ACC112 (cell line): Measurements from ENCODE around the gene SERINC5.

ENCODE experiments used
- H2AFZ ChIP-seq: fragments of 200-600 bp; sonication (generic); one replicate; pipeline ENCODE4 v1.6.0; 2017; ENCODE audit warnings: antibody characterized with exemption, low read length; ENCODE audit not compliant: unreplicated experiment
- H3K27ac ChIP-seq: fragments of 200-600 bp; sonication (generic); 2 replicates; pipeline ENCODE4 v1.5.1; 2014; ENCODE audit warnings: low read depth, mild to moderate bottlenecking, antibody characterized with exemption, low read length, moderate library complexity
- H3K27me3 ChIP-seq: fragments of 200-600 bp; sonication (generic); 2 replicates; pipeline ENCODE4 v1.6.1; 2014; ENCODE audit warnings: mild to moderate bottlenecking, antibody characterized with exemption, low read length, moderate library complexity, mixed read lengths; ENCODE audit not compliant: insufficient read depth
- H3K36me3 ChIP-seq: fragments of 200-600 bp; sonication (generic); 2 replicates; pipeline ENCODE4 v1.6.1; 2016; ENCODE audit warnings: mild to moderate bottlenecking, antibody characterized with exemption, low read length, moderate library complexity, mixed read lengths; ENCODE audit not compliant: insufficient read depth
- H3K4me1 ChIP-seq: fragments of 200-600 bp; sonication (generic); one replicate; pipeline ENCODE4 v1.6.1; 2016; ENCODE audit warnings: low read length, mixed read lengths; ENCODE audit not compliant: insufficient read depth, unreplicated experiment, control insufficient read depth
- H3K4me3 ChIP-seq: fragments of 200-600 bp; sonication (generic); 2 replicates; pipeline ENCODE4 v1.5.1; 2014; ENCODE audit warnings: mild to moderate bottlenecking, low read depth, low read length
- H3K79me2 ChIP-seq: fragments of 200-600 bp; sonication (generic); one replicate; pipeline ENCODE4 v1.6.0; 2016; ENCODE audit warnings: low read length; ENCODE audit not compliant: control insufficient read depth, unreplicated experiment, insufficient read depth

Gene SERINC5

GRCh38 chr5:80227979-80228596, 27.8 kb downstream of the SERINC5 start:
- H3K4me3 ChIP-seq, result no peak overlapping the region
- no peak overlapping the region for H3K27ac ChIP-seq
- H3K27me3 ChIP-seq, result no peaks in the 10 kb centered on the region
- H3K4me1 ChIP-seq, result peaks cover 13% of the 10 kb centered on the region
- H3K79me2 ChIP-seq, result no peaks in the 10 kb centered on the region
- H3K36me3 ChIP-seq, result no peaks in the 10 kb centered on the region
- no peak overlapping the region for H2AFZ ChIP-seq

DNA sequence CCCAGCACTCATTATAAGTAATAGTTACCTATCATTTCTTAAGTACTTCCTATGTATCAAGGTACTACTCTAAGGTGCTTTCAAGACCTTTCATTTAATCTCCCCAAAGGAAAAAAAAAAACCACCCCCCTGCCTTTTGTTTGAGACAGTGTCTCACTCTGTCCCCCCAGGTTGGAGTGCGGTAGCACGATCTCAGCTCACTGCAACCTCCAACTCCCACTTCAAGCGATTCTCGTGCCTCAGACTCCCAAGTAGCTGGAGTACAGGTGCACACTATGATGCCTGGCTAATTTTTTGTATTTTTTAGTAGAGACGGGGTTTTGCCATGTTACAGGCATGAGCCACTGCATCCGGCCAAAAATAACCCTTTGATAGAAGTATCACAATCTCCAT, 29.9 kb downstream of the SERINC5 start:
- Histone ChIP-seq H3K4me3 (no peak overlapping the region), H3K27me3 (no peaks in the 10 kb centered on the region), H3K79me2 (no peaks in the 10 kb centered on the region), H3K36me3 (no peaks in the 10 kb centered on the region), H2AFZ (no peak overlapping the region), H3K4me1 (peaks cover 6% of the 10 kb centered on the region), H3K27ac (no peak overlapping the region)

GRCh38 chr5:80225189-80225933, 30.5 kb downstream of the SERINC5 start:
- Histone ChIP-seq H3K27ac (no peak overlapping the region), H2AFZ (no peak overlapping the region), H3K4me3 (no peak overlapping the region), H3K27me3 (no peaks in the 10 kb centered on the region), H3K36me3 (no peaks in the 10 kb centered on the region), H3K79me2 (no peaks in the 10 kb centered on the region), H3K4me1 (peaks cover 6% of the 10 kb centered on the region)

GRCh38 chr5:80223561-80223960, 32.3 kb downstream of the SERINC5 start:
- Histone ChIP-seq H3K27ac (no peak overlapping the region), H3K36me3 (no peaks in the 10 kb centered on the region), H3K4me3 (no peak overlapping the region), H3K79me2 (no peaks in the 10 kb centered on the region), H3K4me1 (no peaks in the 10 kb centered on the region), H3K27me3 (no peaks in the 10 kb centered on the region), H2AFZ (no peak overlapping the region)

- Histone ChIP-seq H2AFZ (no peak overlapping the region), H3K27me3 (no peaks in the 10 kb centered on the region), H3K79me2 (no peaks in the 10 kb centered on the region), H3K4me3 (no peak overlapping the region), H3K4me1 (no peaks in the 10 kb centered on the region), H3K27ac (no peak overlapping the region), H3K36me3 (no peaks in the 10 kb centered on the region)
These were observed 35.5 kb downstream of the SERINC5 start for GRCh38 chr5:80220245-80220897.

DNA sequence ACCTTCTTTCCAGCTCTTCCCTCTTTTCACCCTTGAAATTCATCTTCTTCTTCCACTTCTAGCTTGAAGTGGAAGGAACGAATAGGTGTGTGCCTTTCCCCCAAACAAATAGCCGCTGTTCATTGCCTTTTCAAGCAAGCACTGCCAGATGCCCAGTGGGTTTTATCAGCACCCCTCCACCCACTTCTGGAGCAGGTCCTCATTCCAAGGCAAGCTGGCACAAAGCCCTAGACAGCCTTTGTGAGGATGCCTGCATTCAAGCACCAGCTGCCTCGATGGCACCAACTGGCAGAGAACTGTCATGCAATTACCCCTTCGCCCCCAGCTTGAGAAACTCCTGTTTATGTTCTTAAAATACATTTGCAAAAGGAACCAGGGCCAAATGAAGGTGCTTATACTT, 36.5 kb downstream of the SERINC5 start:
- peaks cover 1% of the 10 kb centered on the region for H3K4me1 ChIP-seq
- H3K27me3 ChIP-seq, result no peaks in the 10 kb centered on the region
- H3K36me3 ChIP-seq, result no peaks in the 10 kb centered on the region
- no peak overlapping the region for H3K4me3 ChIP-seq
- H3K27ac ChIP-seq, result no peak overlapping the region
- no peaks in the 10 kb centered on the region for H3K79me2 ChIP-seq
- H2AFZ ChIP-seq, result no peak overlapping the region

GRCh38 chr5:80217667-80218066, 38.2 kb downstream of the SERINC5 start:
- H3K4me3 ChIP-seq, result no peak overlapping the region
- no peaks in the 10 kb centered on the region for H3K36me3 ChIP-seq
- H3K79me2 ChIP-seq, result no peaks in the 10 kb centered on the region

DNA sequence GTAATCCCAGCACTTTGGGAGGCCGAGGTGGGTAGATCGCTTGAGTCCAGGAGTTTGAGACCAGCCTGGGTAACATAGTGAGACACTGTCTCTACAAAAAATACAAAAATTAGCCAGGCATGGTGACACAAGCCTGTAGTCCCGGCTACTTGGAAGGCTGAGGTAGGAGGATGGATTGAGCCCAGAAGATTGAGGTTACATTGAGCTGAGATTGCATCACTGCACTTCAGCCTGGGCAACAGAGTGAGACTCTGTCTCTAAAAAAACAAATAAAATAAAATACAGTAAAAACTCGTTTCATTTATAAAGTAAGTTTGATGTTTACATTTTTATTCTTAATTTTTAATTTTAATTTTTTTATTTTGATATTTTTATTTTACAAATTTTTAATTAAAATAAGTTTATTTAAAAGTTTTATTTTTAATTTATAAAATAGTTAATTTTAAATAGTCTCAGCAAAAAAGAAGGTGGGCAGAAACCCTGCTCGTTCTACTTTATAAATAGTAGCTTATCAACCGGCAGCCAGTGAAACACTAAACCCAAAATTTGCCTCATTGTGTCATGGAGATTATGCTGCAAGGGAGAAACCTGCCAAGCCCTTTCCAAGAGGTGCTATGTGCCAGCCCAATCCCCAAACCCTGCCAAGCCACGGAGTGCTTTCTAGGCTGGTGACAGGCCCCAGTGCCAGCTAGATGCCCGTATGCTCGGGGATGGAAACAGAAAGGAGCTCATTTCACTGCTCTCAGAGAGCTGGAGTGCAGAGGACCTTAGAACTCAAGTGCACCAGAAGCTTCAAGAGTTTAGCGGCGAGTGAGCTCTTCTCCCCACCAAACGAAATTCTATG, 38.9 kb downstream of the SERINC5 start:
- Histone ChIP-seq H3K4me1 (peaks cover 4% of the 10 kb centered on the region), H3K79me2 (no peaks in the 10 kb centered on the region), H3K36me3 (no peaks in the 10 kb centered on the region), H2AFZ (no peak overlapping the region), H3K4me3 (no peak overlapping the region), H3K27ac (no peak overlapping the region), H3K27me3 (no peaks in the 10 kb centered on the region)

More at GRCh38 chr5:80217667-80218066, 38.2 kb downstream of the SERINC5 start:
- Histone ChIP-seq H3K4me1 (peaks cover 4% of the 10 kb centered on the region), H3K27me3 (no peaks in the 10 kb centered on the region), H3K27ac (no peak overlapping the region), H2AFZ (no peak overlapping the region)

GRCh38 chr5:80216096-80216495, 39.8 kb downstream of the SERINC5 start:
- Histone ChIP-seq H3K36me3 (no peaks in the 10 kb centered on the region), H2AFZ (no peak overlapping the region), H3K4me3 (no peak overlapping the region), H3K79me2 (no peaks in the 10 kb centered on the region), H3K4me1 (peaks cover 4% of the 10 kb centered on the region), H3K27ac (no peak overlapping the region), H3K27me3 (no peaks in the 10 kb centered on the region)

DNA sequence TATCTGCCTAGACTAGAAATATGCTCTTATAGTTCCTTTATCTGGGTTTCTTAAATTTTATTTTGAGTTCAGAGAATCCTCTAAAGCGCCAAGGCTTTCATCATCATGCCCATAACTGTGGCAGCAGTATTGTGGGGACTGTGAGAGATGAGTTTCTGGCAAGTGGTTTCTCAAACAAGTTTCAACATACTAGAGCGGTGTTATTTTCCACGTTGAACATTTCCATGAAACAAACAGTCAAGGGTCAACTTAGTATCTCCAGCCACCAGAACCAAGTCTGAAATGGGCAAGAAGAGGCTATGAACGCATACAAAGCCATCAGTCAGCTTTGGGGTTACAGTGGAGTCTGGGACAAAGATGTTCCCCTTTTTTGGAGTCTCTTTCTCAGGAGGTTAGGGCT, 40.3 kb downstream of the SERINC5 start:
- no peaks in the 10 kb centered on the region for H3K36me3 ChIP-seq

More for the DNA sequence above, 40.3 kb downstream of the SERINC5 start:
- H3K79me2 ChIP-seq, result no peaks in the 10 kb centered on the region
- no peak overlapping the region for H2AFZ ChIP-seq
- no peaks in the 10 kb centered on the region for H3K27me3 ChIP-seq
- peaks cover 4% of the 10 kb centered on the region for H3K4me1 ChIP-seq
- H3K4me3 ChIP-seq, result no peak overlapping the region
- no peak overlapping the region for H3K27ac ChIP-seq
